Ecto neural progenitor cell (in vitro differentiated cells): Measurements from ENCODE around the gene GALNT7.
"Not testable (repeated sequence)": the region's sequence is repeated elsewhere in the genome, so short reads cannot be mapped to it uniquely, and the experiment has no call there.

Experiments used
- DNase-seq: peaks from one replicate; pipeline ENCODE4 v3.0.0-alpha.2; 2018; ENCODE audit warnings: low spot score

GALNT7 gene

GRCh38 chr4:173166491-173166890 lies 2.1 kb upstream of the GALNT7 start:
- no peak for DNase-seq

GRCh38 chr4:173167758-173168395 lies 734 bp upstream of the GALNT7 start:
- no peak for DNase-seq

- no peak for DNase-seq
Observed at GRCh38 chr4:173169178-173169427, 492 bp downstream of the GALNT7 start.

- peak; percentile 78 for DNase-seq
Observed at GRCh38 chr4:173169428-173170181, 994 bp downstream of the GALNT7 start.

GRCh38 chr4:173170182-173170778 lies 1.7 kb downstream of the GALNT7 start:
- DNase-seq, result no peak

- no peak for DNase-seq
Observed at GRCh38 chr4:173171098-173171497, 2.5 kb downstream of the GALNT7 start.

- DNase-seq, result no peak
Observed at GRCh38 chr4:173171987-173172386, 3.4 kb downstream of the GALNT7 start.

GRCh38 chr4:173174184-173174583 lies 5.6 kb downstream of the GALNT7 start:
- no peak for DNase-seq

- DNase-seq, result no peak
Observed at GRCh38 chr4:173174594-173175012, 6.0 kb downstream of the GALNT7 start.

- no peak for DNase-seq
Observed at GRCh38 chr4:173176010-173176409, 7.4 kb downstream of the GALNT7 start.

- DNase-seq, result no peak
Observed at GRCh38 chr4:173177232-173177631, 8.6 kb downstream of the GALNT7 start.

GRCh38 chr4:173178144-173178543 lies 9.5 kb downstream of the GALNT7 start:
- DNase-seq, result no peak

GRCh38 chr4:173181848-173182247 lies 13.2 kb downstream of the GALNT7 start:
- DNase-seq, result no peak

GRCh38 chr4:173182403-173182802 lies 13.8 kb downstream of the GALNT7 start:
- no peak for DNase-seq

GRCh38 chr4:173183659-173184247 lies 15.1 kb downstream of the GALNT7 start:
- DNase-seq, result not testable (repeated sequence)

- DNase-seq, result no peak
Observed at GRCh38 chr4:173185847-173186510, 17.4 kb downstream of the GALNT7 start.

- DNase-seq, result no peak
Observed at GRCh38 chr4:173187732-173188131, 19.1 kb downstream of the GALNT7 start.

GRCh38 chr4:173188648-173189047 lies 20.0 kb downstream of the GALNT7 start:
- no peak for DNase-seq

GRCh38 chr4:173189117-173189693 lies 20.6 kb downstream of the GALNT7 start:
- DNase-seq, result no peak

- no peak for DNase-seq
Observed at GRCh38 chr4:173191623-173192041, 23.0 kb downstream of the GALNT7 start.

- no peak for DNase-seq
Observed at GRCh38 chr4:173192375-173193162, 24.0 kb downstream of the GALNT7 start.
